HG02642 (cell line): ENCODE data around the gene CARHSP1.
"Not testable (repeated sequence)": the region's sequence is repeated elsewhere in the genome, so short reads cannot be mapped to it uniquely, and the experiment has no call there.

Source experiments
- ATAC-seq: cut with Tn5 transposase; IDR thresholded peaks from one replicate; pipeline ENCODE4 v1.9.1; 2021; ENCODE audit warnings: mild to moderate bottlenecking; ENCODE audit not compliant: unreplicated experiment, poor library complexity

The CARHSP1 gene

GRCh38 chr16:8837594-8837993 lies 31.2 kb downstream of the CARHSP1 start:
- not testable (repeated sequence) for ATAC-seq

- ATAC-seq: not testable (repeated sequence)
Observed at GRCh38 chr16:8836797-8837196, 32.0 kb downstream of the CARHSP1 start.

- no peak for ATAC-seq
Observed at GRCh38 chr16:8832717-8833105, 36.1 kb downstream of the CARHSP1 start.

GRCh38 chr16:8831871-8832716 lies 36.7 kb downstream of the CARHSP1 start:
- ATAC-seq: no peak

GRCh38 chr16:8831450-8831849 lies 37.4 kb downstream of the CARHSP1 start:
- ATAC-seq: no peak

GRCh38 chr16:8828541-8829165 lies 40.2 kb downstream of the CARHSP1 start:
- no peak for ATAC-seq

- ATAC-seq: no peak
Observed at GRCh38 chr16:8826278-8826879, 42.4 kb downstream of the CARHSP1 start.

GRCh38 chr16:8822403-8822802 lies 46.4 kb downstream of the CARHSP1 start:
- ATAC-seq: no peak

GRCh38 chr16:8819411-8820034 lies 49.3 kb downstream of the CARHSP1 start:
- ATAC-seq: no peak

GRCh38 chr16:8818504-8819270 lies 50.1 kb downstream of the CARHSP1 start:
- peak; percentile 79 for ATAC-seq

GRCh38 chr16:8816967-8817655 lies 51.7 kb downstream of the CARHSP1 start:
- ATAC-seq: no peak

- ATAC-seq: no peak
Observed at GRCh38 chr16:8814095-8814806, 54.6 kb downstream of the CARHSP1 start.

GRCh38 chr16:8812162-8812843 lies 56.5 kb downstream of the CARHSP1 start:
- ATAC-seq: no peak

GRCh38 chr16:8808613-8809353 lies 60.0 kb downstream of the CARHSP1 start:
- no peak for ATAC-seq

- ATAC-seq: no peak
Observed at GRCh38 chr16:8808009-8808408, 60.8 kb downstream of the CARHSP1 start.

- no peak for ATAC-seq
Observed at GRCh38 chr16:8807189-8807588, 61.6 kb downstream of the CARHSP1 start.

GRCh38 chr16:8806272-8806983 lies 62.4 kb downstream of the CARHSP1 start:
- ATAC-seq: no peak
